Fibroblast of lung (primary cell): ENCODE data around the gene HIP1R. TPM values are rescaled to one million over a fixed set of nuclear protein-coding genes. Genes with fewer than 3 reads are reported as not detected.

Experiments used
- DNase-seq, 2 donors: peaks; one replicate each; pipeline versions ENCODE4 v3.0.0 to v3.0.0-alpha.2; 2010; ENCODE audit warnings: low read depth in 2 of 2
- H2AFZ ChIP-seq: 2 replicates; pipeline ENCODE4 v1.5.1; 2012; ENCODE audit warnings: low read length, control low read depth, inconsistent platforms
- H3K27ac ChIP-seq: 2 replicates; pipeline ENCODE4 v1.5.1; 2011; ENCODE audit warnings: low read length, control low read depth; ENCODE audit not compliant: insufficient read depth
- H3K27me3 ChIP-seq: 2 replicates; pipeline ENCODE4 v1.5.1; 2011; ENCODE audit warnings: mild to moderate bottlenecking, low read length; ENCODE audit not compliant: control insufficient read depth, insufficient read depth
- H3K36me3 ChIP-seq: 2 replicates; pipeline ENCODE4 v1.5.1; 2011; ENCODE audit warnings: low read length; ENCODE audit not compliant: control insufficient read depth, insufficient read depth
- H3K4me1 ChIP-seq: 2 replicates; pipeline ENCODE4 v1.5.1; 2011; ENCODE audit warnings: low read length; ENCODE audit not compliant: control insufficient read depth, insufficient read depth; ENCODE audit errors: extremely low read depth
- H3K4me2 ChIP-seq: 2 replicates; pipeline ENCODE4 v1.5.1; 2011; ENCODE audit warnings: low read length, control low read depth; ENCODE audit not compliant: insufficient read depth; ENCODE audit errors: extremely low read depth
- H3K4me3 ChIP-seq, 4 experiments: fragments of 200-600 bp in 1 of 4; sonication (generic) in 1 of 4; replicated peaks in 1 of 4; 2 replicates each; pipeline ENCODE4 v1.5.1; 2011 to 2016; ENCODE audit warnings: low read length in 4 of 4, low read depth in 3 of 4, mild to moderate bottlenecking in 3 of 4, control low read depth in 2 of 4, inconsistent platforms in 1 of 4, mixed read lengths in 1 of 4; ENCODE audit not compliant: insufficient read depth in 1 of 4; ENCODE audit errors: control extremely low read depth in 1 of 4
- H3K79me2 ChIP-seq: 2 replicates; pipeline ENCODE4 v1.5.1; 2012; ENCODE audit warnings: mild to moderate bottlenecking, low read length, inconsistent platforms; ENCODE audit not compliant: control insufficient read depth, insufficient read depth
- H3K9ac ChIP-seq: 2 replicates; pipeline ENCODE4 v1.5.1; 2011; ENCODE audit warnings: mild to moderate bottlenecking, low read length, control low read depth; ENCODE audit not compliant: insufficient read depth
- H3K9me3 ChIP-seq: 2 replicates; pipeline ENCODE4 v1.5.1; 2012; ENCODE audit warnings: low read depth, low read length; ENCODE audit not compliant: control insufficient read depth, insufficient read depth
- H4K20me1 ChIP-seq: 2 replicates; pipeline ENCODE4 v1.5.1; 2011; ENCODE audit warnings: low read length; ENCODE audit not compliant: control insufficient read depth, insufficient read depth; ENCODE audit errors: extremely low read depth
- CTCF ChIP-seq, 2 donors: IDR thresholded peaks in 1 of 2; conservative IDR thresholded peaks in 1 of 2; 1 replicate in 1 of 2; 2 replicates in 1 of 2; pipeline ENCODE4 v1.5.1; 2011 to 2012; ENCODE audit warnings: low read length in 2 of 2, control low read depth in 1 of 2, inconsistent platforms in 1 of 2, low read depth in 1 of 2, mild to moderate bottlenecking in 1 of 2
- EZH2 ChIP-seq: IDR thresholded peaks from 2 replicates; pipeline ENCODE4 v1.5.1; 2012; ENCODE audit warnings: low read length, control low read depth, mild to moderate bottlenecking; ENCODE audit errors: missing control alignments
- polyA plus RNA-seq, 2 donors: library from polyadenylated mRNA; depleted of rRNA in 1 of 2; stranded (reverse) in 1 of 2; unstranded in 1 of 2; fragments of >200 nt; gene quantifications; 2 replicates each; pipeline ENCODE4 v1.2.1, GENCODE V29; 2011 to 2012; ENCODE audit warnings: missing spikeins in 1 of 2
- total RNA-seq: library from RNA; depleted of rRNA; stranded (reverse); fragments of >200 nt; gene quantifications from 2 replicates; pipeline ENCODE4 v1.2.1, GENCODE V29; 2014

Gene HIP1R
- total and polyA plus RNA-seq, 2 donors (not counting 1 experiment from before 2014, with no cell fraction given) = 3.4 to 21.3 TPM

- Histone ChIP-seq H3K27me3 (no peaks in the 10 kb centered on the region), H3K4me2 (no peak overlapping the region), H3K4me3 (no peak overlapping the region), H3K9me3 (no peaks in the 10 kb centered on the region), H3K9ac (no peak overlapping the region), H2AFZ (no peak overlapping the region), H3K27ac (no peak overlapping the region), H3K4me1 (peaks cover 9% of the 10 kb centered on the region), H3K79me2 (no peaks in the 10 kb centered on the region), H4K20me1 (no peaks in the 10 kb centered on the region), H3K36me3 (peaks cover 8% of the 10 kb centered on the region)
- TF ChIP-seq EZH2 (no peak), CTCF (conservative IDR thresholded peaks at IDR 0.05 in 1 of 2, IDR thresholded peaks at IDR 0.05 in 1 of 2; ENCODE audit: low read depth in 1 of 2, low read length in 2 of 2) (no peak)
- DNase-seq = no peak
These were observed 20.9 kb downstream of the HIP1R start for GRCh38 chr12:122855928-122856831.

- Histone ChIP-seq H3K36me3 (peaks cover 8% of the 10 kb centered on the region), H3K4me3 (no peak overlapping the region), H3K4me2 (no peak overlapping the region), H3K27ac (no peak overlapping the region), H3K4me1 (peaks cover 6% of the 10 kb centered on the region), H4K20me1 (no peaks in the 10 kb centered on the region), H2AFZ (no peak overlapping the region), H3K27me3 (no peaks in the 10 kb centered on the region), H3K9me3 (no peaks in the 10 kb centered on the region), H3K9ac (no peak overlapping the region), H3K79me2 (no peaks in the 10 kb centered on the region)
- TF ChIP-seq EZH2 = no peak
- TF ChIP-seq CTCF (conservative IDR thresholded peaks at IDR 0.05 in 1 of 2, IDR thresholded peaks at IDR 0.05 in 1 of 2; ENCODE audit: low read depth in 1 of 2, low read length in 2 of 2) = no peak
- DNase-seq = peak in 1 of 2 donors; percentile 91
These were observed 21.9 kb downstream of the HIP1R start for GRCh38 chr12:122856999-122857671.

GRCh38 chr12:122858171-122858570, 22.9 kb downstream of the HIP1R start:
- no peak for DNase-seq
- Histone ChIP-seq H4K20me1 (no peaks in the 10 kb centered on the region), H2AFZ (no peak overlapping the region), H3K79me2 (no peaks in the 10 kb centered on the region), H3K4me1 (no peaks in the 10 kb centered on the region), H3K27me3 (no peaks in the 10 kb centered on the region), H3K36me3 (peaks cover 8% of the 10 kb centered on the region), H3K27ac (no peak overlapping the region), H3K4me2 (no peak overlapping the region), H3K9ac (no peak overlapping the region), H3K9me3 (no peaks in the 10 kb centered on the region), H3K4me3 (no peak overlapping the region)
- no peak for TF ChIP-seq EZH2
- TF ChIP-seq CTCF (conservative IDR thresholded peaks at IDR 0.05 in 1 of 2, IDR thresholded peaks at IDR 0.05 in 1 of 2; ENCODE audit: low read depth in 1 of 2, low read length in 2 of 2) = no peak
